GM12865 (cell line): ENCODE data around the gene TCHP.
"Not testable (repeated sequence)": the region's sequence is repeated elsewhere in the genome, so short reads cannot be mapped to it uniquely, and the experiment has no call there.

Source experiments
- DNase-seq: peaks from one replicate; pipeline ENCODE4 v3.0.0; 2010; ENCODE audit warnings: low read depth
- H3K4me3 ChIP-seq: 2 replicates; pipeline ENCODE4 v1.5.1; 2011; ENCODE audit warnings: mild to moderate bottlenecking, low read depth, low read length, control low read depth
- TF ChIP-seq, protein P1 (sequence below): IDR thresholded peaks from 2 replicates; pipeline ENCODE4 v1.5.1; 2011; ENCODE audit warnings: low read length, control low read depth, low read depth, inconsistent platforms; ENCODE audit not compliant: insufficient read depth; ENCODE audit errors: missing control alignments

The TCHP gene

DNA sequence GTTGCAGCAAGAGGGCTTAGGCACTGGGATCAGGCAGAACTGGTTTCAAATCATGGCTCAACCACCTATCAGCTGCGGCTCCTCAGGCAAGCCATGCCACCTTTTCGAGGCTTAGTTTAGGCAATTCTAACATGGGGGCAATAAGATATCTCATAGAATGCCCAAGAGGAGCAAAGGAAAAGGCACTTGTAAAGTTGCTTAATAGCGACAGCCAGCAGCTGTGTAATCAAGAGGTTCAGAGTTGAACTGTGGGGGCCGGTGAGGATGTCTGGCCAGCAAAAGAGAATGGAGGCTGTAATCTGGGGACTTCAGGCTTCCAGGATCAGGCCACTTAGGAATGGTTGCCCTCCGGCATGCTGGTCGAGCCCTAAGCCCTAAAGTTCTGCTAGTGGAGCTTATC lies 3.0 kb upstream of the TCHP start:
- TF ChIP-seq, protein P1, sequence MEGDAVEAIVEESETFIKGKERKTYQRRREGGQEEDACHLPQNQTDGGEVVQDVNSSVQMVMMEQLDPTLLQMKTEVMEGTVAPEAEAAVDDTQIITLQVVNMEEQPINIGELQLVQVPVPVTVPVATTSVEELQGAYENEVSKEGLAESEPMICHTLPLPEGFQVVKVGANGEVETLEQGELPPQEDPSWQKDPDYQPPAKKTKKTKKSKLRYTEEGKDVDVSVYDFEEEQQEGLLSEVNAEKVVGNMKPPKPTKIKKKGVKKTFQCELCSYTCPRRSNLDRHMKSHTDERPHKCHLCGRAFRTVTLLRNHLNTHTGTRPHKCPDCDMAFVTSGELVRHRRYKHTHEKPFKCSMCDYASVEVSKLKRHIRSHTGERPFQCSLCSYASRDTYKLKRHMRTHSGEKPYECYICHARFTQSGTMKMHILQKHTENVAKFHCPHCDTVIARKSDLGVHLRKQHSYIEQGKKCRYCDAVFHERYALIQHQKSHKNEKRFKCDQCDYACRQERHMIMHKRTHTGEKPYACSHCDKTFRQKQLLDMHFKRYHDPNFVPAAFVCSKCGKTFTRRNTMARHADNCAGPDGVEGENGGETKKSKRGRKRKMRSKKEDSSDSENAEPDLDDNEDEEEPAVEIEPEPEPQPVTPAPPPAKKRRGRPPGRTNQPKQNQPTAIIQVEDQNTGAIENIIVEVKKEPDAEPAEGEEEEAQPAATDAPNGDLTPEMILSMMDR: no peak
- DNase-seq: no peak
- H3K4me3 ChIP-seq: no peak overlapping the region

DNA sequence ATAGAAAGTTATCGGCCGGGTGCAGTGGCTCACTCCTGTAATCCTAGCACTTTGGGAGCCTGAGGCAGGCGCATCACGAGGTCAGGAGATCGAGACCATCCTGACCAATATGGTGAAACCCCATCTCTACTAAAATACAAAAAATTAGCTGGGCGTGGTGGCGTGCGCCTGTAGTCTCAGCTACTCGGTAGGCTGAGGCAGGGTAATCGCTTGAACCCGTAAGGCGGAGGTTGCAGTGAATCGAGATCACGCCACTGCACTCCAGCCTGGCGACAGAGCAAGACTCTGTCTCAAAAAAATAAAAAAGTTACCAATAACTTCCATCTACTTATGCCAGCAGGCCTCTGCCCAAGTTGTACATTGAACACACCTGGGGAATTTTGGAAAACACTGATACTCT lies 729 bp upstream of the TCHP start:
- H3K4me3 ChIP-seq: peak overlapping the region; percentile 64
- not testable (repeated sequence) for DNase-seq

DNA sequence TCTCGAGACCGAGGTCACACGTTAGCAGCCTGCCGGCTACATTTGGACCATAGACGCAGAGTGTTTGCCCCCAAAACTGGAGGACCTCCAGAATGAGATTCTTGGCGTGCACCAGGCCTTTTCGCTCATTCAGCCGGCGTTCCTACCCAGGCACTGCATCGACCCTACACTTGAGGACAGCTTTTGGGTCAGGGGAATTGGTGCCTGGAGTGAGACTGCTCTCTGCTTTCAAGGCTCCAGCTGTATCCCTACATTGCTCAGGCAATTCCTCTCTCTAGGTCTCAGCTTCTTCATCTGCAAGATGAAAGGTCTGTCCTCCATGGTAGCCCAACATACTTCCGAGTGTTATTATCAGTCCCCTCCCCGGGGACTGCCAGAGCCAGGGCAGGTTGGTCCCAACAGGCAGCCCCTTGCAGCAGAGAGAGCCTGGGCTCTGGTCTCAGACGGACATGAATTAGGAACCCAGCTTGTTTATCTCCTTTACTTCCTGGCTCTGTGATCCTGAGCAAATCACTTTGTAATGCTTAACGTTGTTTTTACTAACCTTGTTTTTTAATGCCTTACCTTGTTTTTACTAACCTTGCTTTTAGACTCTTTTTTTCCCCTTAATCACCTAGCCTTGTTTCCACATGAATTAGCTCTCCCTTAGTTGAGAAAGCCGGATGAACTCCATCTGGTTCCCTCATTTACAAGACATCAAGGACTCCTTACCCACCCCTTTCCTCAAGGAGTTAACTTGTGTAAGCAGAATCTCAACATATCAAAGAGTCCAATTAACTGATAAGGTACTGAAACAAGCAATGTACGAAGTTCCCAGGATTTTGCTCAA lies 892 bp downstream of the TCHP start:
- TF ChIP-seq, protein P1: no peak
- peak overlapping the region; percentile 64 for H3K4me3 ChIP-seq
- peak; percentile 24 for DNase-seq

DNA sequence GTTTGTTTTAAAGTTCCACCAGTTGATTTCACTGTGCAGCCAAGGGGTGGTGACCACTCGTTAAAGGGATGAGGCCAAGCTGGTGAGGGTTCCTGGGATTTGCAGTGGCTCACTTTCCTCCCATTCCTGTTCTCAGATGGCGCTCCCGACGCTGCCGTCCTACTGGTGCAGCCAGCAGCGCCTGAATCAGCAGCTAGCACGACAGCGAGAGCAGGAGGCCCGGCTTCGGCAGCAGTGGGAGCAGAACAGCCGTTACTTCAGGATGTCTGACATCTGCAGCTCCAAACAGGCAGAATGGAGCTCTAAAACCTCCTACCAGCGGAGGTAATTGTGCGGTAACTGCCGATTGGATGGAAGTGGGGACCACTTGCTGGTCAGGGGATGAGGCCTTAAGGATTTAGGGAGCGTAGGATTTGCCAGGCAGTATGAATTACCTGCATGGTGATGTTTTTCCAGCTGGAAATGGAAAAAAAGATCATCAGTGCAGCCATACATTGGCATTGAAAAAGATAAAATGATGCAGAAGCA lies 2.9 kb downstream of the TCHP start:
- TF ChIP-seq, protein P1: no peak
- no peak overlapping the region for H3K4me3 ChIP-seq
- DNase-seq: no peak

DNA sequence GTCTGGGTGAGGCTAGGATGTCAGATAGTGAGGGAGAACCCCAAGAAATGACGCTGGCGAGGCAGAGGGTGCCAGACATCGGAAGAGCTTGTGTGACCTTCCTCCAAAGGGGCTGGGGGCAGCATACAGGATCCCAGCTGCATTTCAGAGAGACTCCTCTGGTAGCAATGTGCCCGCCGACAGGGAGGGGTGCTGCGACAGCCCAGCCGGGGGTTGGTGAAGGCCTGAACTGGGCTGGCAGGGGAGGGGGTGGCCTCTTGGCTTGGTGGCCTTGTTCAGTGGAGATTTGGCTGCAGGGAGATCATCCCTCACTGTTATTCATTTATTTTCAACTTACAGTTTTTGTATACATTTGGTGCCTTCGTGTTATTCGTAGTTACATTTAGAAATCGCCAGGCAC lies 5.2 kb downstream of the TCHP start:
- no peak overlapping the region for H3K4me3 ChIP-seq
- TF ChIP-seq, protein P1: no peak
- DNase-seq: no peak

DNA sequence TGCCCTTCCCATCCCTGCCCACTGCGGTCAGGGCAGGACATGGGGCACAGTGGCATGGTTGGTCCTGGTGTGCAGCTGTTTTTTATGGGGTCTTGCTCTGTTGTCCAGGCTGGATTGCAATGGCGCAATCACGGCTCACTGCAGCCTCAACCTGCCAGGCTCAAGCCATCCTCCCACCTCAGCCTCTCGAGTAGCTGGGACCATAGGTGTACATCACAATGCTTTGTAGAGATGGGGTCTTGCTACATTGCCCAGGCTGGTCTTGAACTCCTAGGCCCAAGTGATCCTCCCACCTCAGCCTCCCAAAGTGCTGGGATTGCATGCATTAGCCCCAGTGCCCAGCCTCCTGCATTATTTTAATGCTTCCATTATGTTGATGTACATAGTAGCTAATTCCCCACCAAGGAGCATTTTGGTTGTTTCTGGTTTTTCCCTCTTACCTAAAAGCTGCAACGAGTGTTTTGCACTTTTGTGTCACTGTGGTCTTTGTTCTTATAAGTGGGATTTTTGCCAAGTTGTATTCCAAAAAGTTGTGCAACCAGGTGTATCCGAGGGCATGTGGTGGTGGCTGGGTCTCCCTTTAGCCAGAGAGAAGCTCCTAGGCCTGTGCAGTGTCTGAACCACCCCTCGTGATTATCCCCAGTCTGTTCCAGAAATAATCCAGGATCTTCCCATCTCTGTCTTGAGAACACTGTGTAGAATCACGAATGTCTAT lies 10.3 kb downstream of the TCHP start:
- TF ChIP-seq, protein P1: no peak
- H3K4me3 ChIP-seq: no peak overlapping the region
- DNase-seq: no peak

DNA sequence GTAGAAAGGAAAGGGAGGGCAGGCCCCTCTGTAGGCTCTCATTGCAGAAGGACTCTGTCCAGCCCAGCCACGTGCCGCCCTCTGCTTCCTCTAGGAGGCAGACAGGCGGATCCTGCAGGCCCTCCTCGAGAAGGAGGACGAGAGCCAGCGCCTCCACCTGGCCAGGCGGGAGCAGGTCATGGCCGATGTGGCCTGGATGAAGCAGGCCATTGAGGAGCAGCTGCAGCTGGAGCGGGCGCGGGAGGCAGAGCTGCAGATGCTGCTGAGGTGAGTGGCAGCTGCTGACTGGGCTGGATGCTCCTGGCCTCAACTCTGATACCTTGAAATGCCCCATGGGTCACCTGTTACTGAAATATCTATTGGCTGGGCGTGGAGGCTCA lies 10.9 kb downstream of the TCHP start:
- no peak overlapping the region for H3K4me3 ChIP-seq
- TF ChIP-seq, protein P1: peak; percentile 15
- peak; percentile 42 for DNase-seq
